GM10266 (cell line): ENCODE results near the gene RAB43.
A peak's percentile ranks its signal among the peaks of the same experiment; 100 is the strongest.
"Not testable (repeated sequence)": the region's sequence is repeated elsewhere in the genome, so short reads cannot be mapped to it uniquely, and the experiment has no call there.

ENCODE experiments used
- DNase-seq: peaks from one replicate; pipeline ENCODE4 v3.0.0; 2012; ENCODE audit errors: extremely low spot score
- CTCF ChIP-seq: IDR thresholded peaks from 2 replicates; pipeline ENCODE4 v1.5.1; 2012; ENCODE audit warnings: mild to moderate bottlenecking, low read depth; ENCODE audit not compliant: control insufficient read depth, insufficient read depth; ENCODE audit errors: missing control alignments

RAB43 gene

GRCh38 chr3:129121792-129122411 is at the start of gene RAB43:
RAB43 (minus strand) TSS chr3:129121804; CDS start chr3:129121489, 315 bp downstream.
- TF ChIP-seq CTCF, result no peak
- peak; percentile 95 for DNase-seq

- no peak for TF ChIP-seq CTCF
- DNase-seq, result no peak
Measured at GRCh38 chr3:129166579-129167332, 45.2 kb upstream of the RAB43 start.

GRCh38 chr3:129165594-129165993 is 44.0 kb upstream of the RAB43 start:
- DNase-seq, result not testable (repeated sequence)

- no peak for TF ChIP-seq CTCF
- DNase-seq, result no peak
Measured at GRCh38 chr3:129164500-129164899, 42.9 kb upstream of the RAB43 start.

- no peak for DNase-seq
Measured at GRCh38 chr3:129162729-129163579, 41.4 kb upstream of the RAB43 start.

GRCh38 chr3:129161860-129162271 is 40.3 kb upstream of the RAB43 start:
- no peak for TF ChIP-seq CTCF
- DNase-seq, result no peak

More at GRCh38 chr3:129162729-129163579, 41.4 kb upstream of the RAB43 start:
- peak; percentile 27 for TF ChIP-seq CTCF
